Measurements from ENCODE around the gene SIGLEC11.
A peak's percentile ranks its signal among the peaks of the same experiment; 100 is the strongest.

Gene SIGLEC11

GRCh38 chr19:49985871-49986270, 24.9 kb upstream of the SIGLEC11 start:
- no peak for TF ChIP-seq CTCF (IDR thresholded peaks at IDR 0.05; ENCODE audit: insufficient read depth, low read length, missing control alignments)
- ChIA-PET POLR2A (no interaction called here), CTCF (interaction anchor here (0.8 to 7.8 kb wide), 9 partner anchors 9 to 49 kb away, joined by 3 to 72 read pairs (median 4); no protein-coding TSS in a partner anchor)
- no peak for DNase-seq (ENCODE audit: low read depth, low spot score)
- no peak overlapping the region for H3K4me3 ChIP-seq (ENCODE audit: low read depth, low read length)

DNA sequence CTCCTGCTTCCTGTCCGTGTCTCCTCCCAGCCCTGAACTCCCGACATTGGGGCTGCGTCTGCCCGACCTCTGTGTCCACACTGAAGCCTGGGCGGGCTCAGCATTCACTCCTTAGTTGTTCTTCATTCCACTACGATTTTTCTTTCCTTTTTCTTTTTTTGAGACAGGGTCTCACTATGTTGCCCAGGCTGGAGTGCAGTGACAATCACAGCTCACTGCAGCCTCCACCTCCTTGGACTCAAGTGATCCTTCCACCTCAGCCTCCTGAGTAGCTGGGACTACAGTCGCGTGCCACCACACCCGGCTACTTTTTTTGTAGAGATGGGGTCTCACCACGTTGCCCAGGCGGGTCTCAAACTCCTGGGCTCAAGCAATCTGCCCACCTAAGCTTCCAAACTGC, 23.5 kb upstream of the SIGLEC11 start:
- no peak for DNase-seq (ENCODE audit: low read depth, low spot score)
- ChIA-PET CTCF (interaction anchor here (1.3 to 7.8 kb wide), 8 partner anchors 9 to 48 kb away, joined by 4 to 72 read pairs (median 8); no protein-coding TSS in a partner anchor), POLR2A (no interaction called here)
- H3K4me3 ChIP-seq (ENCODE audit: low read depth, low read length): no peak overlapping the region
- no peak for TF ChIP-seq CTCF (IDR thresholded peaks at IDR 0.05; ENCODE audit: insufficient read depth, low read length, missing control alignments)

DNA sequence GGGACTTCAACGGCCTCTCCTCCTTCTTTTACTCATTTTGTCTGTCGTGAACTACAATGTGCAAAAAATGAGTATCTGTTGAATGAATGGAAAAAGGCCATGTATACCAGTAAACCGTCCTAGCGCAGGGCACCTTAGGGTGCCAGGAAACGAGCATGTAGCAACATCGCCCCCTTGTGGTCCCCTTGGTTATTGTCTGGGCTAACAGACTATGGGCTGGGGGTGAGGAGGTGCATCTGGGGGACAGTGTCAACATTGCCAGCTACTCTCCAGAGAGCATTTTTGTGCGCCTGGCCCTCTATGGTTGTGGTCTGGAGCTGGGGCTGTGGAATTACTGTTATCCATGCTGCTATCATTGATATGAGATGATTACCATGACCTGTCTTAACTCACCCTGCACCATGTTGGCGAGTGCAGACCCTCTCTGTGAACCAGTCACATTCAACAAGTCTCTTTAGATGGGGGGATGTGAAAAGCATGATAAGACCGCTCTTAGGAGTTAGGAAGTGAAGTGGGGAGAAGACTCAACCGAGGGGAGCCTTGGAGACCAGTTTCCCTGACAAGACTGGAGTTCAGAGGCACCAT, 22.8 kb upstream of the SIGLEC11 start:
- DNase-seq (ENCODE audit: low read depth, low spot score): no peak
- TF ChIP-seq CTCF (IDR thresholded peaks at IDR 0.05; ENCODE audit: insufficient read depth, low read length, missing control alignments): peak; percentile 78
- POLR2A ChIA-PET: no interaction called here
- CTCF ChIA-PET: interaction anchor here (0.7 to 7.8 kb wide), 12 partner anchors 10 to 71 kb away, joined by 3 to 72 read pairs (median 6); no protein-coding TSS in a partner anchor
- no peak overlapping the region for H3K4me3 ChIP-seq (ENCODE audit: low read depth, low read length)

GRCh38 chr19:49981603-49982593, 20.9 kb upstream of the SIGLEC11 start:
- POLR2A ChIA-PET: no interaction called here
- CTCF ChIA-PET: interaction anchor here (1.1 to 7.8 kb wide), 5 partner anchors 11 to 45 kb away, joined by 3 to 72 read pairs (median 6); no protein-coding TSS in a partner anchor
- no peak for DNase-seq (ENCODE audit: low read depth, low spot score)
- TF ChIP-seq CTCF (IDR thresholded peaks at IDR 0.05; ENCODE audit: insufficient read depth, low read length, missing control alignments): no peak
- no peak overlapping the region for H3K4me3 ChIP-seq (ENCODE audit: low read depth, low read length)

DNA sequence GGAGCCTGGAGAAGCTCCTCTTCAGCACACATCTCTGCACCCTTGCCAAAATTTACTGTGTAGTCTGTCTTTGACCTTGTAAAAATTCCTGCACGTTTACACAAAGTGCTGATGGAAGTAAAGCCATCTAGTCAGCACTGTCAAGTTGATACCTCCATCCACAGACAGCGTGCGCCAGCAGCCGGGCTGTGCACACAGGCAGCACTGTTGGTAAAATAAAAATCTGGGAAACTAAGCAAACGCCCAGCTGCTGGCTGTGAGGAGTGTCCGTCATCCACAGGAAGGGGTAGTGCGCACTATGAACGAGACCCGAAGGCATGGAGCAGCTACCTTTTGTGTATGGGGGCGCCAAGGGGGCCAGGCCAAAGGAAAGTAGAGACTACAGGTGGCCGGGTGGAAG, 17.4 kb upstream of the SIGLEC11 start:
- CTCF ChIA-PET: interaction anchor here (3.6 kb wide), 1 partner anchor 41 kb away, joined by 19 read pairs; no protein-coding TSS in a partner anchor
- TF ChIP-seq CTCF (IDR thresholded peaks at IDR 0.05; ENCODE audit: insufficient read depth, low read length, missing control alignments): no peak
- POLR2A ChIA-PET: interaction anchor here (0.6 kb wide), 1 partner anchor 24 kb away, joined by 3 read pairs; no protein-coding TSS in a partner anchor
- no peak for DNase-seq (ENCODE audit: low read depth, low spot score)
- no peak overlapping the region for H3K4me3 ChIP-seq (ENCODE audit: low read depth, low read length)

- DNase-seq (ENCODE audit: low read depth, low spot score): no peak
- no peak for TF ChIP-seq CTCF (IDR thresholded peaks at IDR 0.05; ENCODE audit: insufficient read depth, low read length, missing control alignments)
- ChIA-PET POLR2A (interaction anchor here (0.6 kb wide), 1 partner anchor 23 kb away, joined by 3 read pairs; no protein-coding TSS in a partner anchor), CTCF (interaction anchor here (3.6 kb wide), 1 partner anchor 40 kb away, joined by 19 read pairs; no protein-coding TSS in a partner anchor)
- H3K4me3 ChIP-seq (ENCODE audit: low read depth, low read length): no peak overlapping the region
Observed at GRCh38 chr19:49977881-49978280, 16.9 kb upstream of the SIGLEC11 start.
